ENCODE results near the gene CYP8B1. TPM values are rescaled to one million over a fixed set of nuclear protein-coding genes. Genes with fewer than 3 reads are reported as not detected.
A peak's percentile ranks its signal among the peaks of the same experiment; 100 is the strongest.

Gene CYP8B1
- total and polyA plus RNA-seq, 9 of the 15 experiments (the other 6 are each of a cell fraction or from before 2014, with no cell fraction given) = 0.04 TPM; not detected in 8

DNA sequence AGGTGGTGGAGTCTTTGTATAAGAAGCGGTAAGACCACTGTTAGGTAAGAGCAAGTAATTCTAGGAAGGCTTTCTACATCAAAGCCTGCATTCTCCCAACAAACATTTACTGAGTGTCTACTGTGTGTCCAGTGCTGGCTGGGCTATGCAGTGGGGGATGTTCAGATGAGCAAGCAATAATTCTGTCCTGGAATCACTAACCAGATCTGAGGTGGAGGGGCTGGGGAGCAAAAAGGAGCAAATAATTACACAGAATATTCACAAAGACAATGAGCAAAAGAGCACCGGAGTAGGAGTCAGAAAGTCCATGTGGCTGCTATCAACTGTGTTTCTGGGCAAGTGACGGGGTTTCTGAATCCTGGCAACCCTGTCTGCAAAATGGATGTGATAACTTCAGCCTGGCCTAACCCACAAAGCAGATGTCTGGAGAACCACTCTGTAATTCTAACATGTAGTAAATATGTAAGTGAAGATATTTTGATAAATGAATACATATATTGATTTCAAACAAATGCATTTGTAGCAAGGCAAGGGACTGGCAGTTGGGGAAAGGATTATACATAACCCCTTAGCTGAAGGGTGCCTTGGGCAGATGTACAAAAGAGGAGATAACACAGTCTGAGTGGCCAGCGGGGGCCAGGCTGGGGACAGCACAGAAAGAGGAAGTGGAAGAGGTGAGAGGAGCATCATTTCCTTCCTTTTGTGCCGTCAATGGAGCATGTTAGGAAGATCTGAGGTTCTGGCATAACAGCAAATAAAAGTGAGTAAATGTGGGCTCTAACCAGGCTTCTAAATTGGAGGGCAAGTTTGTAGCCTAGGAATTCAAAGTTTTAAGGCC, 28.8 kb downstream of the CYP8B1 start (continued):
- TF ChIP-seq ZNF316 (IDR thresholded peaks at IDR 0.05) (peak; percentile 21; the same call in 1 of the 2 replicates), SOX6 (IDR thresholded peaks at IDR 0.05) (peak; percentile 59), CC2D1A (IDR thresholded peaks at IDR 0.05) (no peak), DPF2 (IDR thresholded peaks at IDR 0.05) (peak; percentile 49), RNF2 (IDR thresholded peaks at IDR 0.05) (peak; percentile 45; the same call in 1 of the 2 replicates)
- TF ChIP-seq, protein P1, sequence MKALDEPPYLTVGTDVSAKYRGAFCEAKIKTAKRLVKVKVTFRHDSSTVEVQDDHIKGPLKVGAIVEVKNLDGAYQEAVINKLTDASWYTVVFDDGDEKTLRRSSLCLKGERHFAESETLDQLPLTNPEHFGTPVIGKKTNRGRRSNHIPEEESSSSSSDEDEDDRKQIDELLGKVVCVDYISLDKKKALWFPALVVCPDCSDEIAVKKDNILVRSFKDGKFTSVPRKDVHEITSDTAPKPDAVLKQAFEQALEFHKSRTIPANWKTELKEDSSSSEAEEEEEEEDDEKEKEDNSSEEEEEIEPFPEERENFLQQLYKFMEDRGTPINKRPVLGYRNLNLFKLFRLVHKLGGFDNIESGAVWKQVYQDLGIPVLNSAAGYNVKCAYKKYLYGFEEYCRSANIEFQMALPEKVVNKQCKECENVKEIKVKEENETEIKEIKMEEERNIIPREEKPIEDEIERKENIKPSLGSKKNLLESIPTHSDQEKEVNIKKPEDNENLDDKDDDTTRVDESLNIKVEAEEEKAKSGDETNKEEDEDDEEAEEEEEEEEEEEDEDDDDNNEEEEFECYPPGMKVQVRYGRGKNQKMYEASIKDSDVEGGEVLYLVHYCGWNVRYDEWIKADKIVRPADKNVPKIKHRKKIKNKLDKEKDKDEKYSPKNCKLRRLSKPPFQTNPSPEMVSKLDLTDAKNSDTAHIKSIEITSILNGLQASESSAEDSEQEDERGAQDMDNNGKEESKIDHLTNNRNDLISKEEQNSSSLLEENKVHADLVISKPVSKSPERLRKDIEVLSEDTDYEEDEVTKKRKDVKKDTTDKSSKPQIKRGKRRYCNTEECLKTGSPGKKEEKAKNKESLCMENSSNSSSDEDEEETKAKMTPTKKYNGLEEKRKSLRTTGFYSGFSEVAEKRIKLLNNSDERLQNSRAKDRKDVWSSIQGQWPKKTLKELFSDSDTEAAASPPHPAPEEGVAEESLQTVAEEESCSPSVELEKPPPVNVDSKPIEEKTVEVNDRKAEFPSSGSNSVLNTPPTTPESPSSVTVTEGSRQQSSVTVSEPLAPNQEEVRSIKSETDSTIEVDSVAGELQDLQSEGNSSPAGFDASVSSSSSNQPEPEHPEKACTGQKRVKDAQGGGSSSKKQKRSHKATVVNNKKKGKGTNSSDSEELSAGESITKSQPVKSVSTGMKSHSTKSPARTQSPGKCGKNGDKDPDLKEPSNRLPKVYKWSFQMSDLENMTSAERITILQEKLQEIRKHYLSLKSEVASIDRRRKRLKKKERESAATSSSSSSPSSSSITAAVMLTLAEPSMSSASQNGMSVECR (CRISPR knock-in tag; IDR thresholded peaks at IDR 0.05) = 0 out of 2 replicates have a peak, but pooled peaks have one; percentile 23
- TF ChIP-seq, protein P2, sequence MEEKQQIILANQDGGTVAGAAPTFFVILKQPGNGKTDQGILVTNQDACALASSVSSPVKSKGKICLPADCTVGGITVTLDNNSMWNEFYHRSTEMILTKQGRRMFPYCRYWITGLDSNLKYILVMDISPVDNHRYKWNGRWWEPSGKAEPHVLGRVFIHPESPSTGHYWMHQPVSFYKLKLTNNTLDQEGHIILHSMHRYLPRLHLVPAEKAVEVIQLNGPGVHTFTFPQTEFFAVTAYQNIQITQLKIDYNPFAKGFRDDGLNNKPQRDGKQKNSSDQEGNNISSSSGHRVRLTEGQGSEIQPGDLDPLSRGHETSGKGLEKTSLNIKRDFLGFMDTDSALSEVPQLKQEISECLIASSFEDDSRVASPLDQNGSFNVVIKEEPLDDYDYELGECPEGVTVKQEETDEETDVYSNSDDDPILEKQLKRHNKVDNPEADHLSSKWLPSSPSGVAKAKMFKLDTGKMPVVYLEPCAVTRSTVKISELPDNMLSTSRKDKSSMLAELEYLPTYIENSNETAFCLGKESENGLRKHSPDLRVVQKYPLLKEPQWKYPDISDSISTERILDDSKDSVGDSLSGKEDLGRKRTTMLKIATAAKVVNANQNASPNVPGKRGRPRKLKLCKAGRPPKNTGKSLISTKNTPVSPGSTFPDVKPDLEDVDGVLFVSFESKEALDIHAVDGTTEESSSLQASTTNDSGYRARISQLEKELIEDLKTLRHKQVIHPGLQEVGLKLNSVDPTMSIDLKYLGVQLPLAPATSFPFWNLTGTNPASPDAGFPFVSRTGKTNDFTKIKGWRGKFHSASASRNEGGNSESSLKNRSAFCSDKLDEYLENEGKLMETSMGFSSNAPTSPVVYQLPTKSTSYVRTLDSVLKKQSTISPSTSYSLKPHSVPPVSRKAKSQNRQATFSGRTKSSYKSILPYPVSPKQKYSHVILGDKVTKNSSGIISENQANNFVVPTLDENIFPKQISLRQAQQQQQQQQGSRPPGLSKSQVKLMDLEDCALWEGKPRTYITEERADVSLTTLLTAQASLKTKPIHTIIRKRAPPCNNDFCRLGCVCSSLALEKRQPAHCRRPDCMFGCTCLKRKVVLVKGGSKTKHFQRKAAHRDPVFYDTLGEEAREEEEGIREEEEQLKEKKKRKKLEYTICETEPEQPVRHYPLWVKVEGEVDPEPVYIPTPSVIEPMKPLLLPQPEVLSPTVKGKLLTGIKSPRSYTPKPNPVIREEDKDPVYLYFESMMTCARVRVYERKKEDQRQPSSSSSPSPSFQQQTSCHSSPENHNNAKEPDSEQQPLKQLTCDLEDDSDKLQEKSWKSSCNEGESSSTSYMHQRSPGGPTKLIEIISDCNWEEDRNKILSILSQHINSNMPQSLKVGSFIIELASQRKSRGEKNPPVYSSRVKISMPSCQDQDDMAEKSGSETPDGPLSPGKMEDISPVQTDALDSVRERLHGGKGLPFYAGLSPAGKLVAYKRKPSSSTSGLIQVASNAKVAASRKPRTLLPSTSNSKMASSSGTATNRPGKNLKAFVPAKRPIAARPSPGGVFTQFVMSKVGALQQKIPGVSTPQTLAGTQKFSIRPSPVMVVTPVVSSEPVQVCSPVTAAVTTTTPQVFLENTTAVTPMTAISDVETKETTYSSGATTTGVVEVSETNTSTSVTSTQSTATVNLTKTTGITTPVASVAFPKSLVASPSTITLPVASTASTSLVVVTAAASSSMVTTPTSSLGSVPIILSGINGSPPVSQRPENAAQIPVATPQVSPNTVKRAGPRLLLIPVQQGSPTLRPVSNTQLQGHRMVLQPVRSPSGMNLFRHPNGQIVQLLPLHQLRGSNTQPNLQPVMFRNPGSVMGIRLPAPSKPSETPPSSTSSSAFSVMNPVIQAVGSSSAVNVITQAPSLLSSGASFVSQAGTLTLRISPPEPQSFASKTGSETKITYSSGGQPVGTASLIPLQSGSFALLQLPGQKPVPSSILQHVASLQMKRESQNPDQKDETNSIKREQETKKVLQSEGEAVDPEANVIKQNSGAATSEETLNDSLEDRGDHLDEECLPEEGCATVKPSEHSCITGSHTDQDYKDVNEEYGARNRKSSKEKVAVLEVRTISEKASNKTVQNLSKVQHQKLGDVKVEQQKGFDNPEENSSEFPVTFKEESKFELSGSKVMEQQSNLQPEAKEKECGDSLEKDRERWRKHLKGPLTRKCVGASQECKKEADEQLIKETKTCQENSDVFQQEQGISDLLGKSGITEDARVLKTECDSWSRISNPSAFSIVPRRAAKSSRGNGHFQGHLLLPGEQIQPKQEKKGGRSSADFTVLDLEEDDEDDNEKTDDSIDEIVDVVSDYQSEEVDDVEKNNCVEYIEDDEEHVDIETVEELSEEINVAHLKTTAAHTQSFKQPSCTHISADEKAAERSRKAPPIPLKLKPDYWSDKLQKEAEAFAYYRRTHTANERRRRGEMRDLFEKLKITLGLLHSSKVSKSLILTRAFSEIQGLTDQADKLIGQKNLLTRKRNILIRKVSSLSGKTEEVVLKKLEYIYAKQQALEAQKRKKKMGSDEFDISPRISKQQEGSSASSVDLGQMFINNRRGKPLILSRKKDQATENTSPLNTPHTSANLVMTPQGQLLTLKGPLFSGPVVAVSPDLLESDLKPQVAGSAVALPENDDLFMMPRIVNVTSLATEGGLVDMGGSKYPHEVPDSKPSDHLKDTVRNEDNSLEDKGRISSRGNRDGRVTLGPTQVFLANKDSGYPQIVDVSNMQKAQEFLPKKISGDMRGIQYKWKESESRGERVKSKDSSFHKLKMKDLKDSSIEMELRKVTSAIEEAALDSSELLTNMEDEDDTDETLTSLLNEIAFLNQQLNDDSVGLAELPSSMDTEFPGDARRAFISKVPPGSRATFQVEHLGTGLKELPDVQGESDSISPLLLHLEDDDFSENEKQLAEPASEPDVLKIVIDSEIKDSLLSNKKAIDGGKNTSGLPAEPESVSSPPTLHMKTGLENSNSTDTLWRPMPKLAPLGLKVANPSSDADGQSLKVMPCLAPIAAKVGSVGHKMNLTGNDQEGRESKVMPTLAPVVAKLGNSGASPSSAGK (IDR thresholded peaks at IDR 0.05) = peak; percentile 29; the same call in 1 of the 2 replicates

All from K562 (cell line).